Measurements from ENCODE around the gene TBC1D2B.
"Not testable (repeated sequence)": the region's sequence is repeated elsewhere in the genome, so short reads cannot be mapped to it uniquely, and the experiment has no call there.

Gene TBC1D2B

DNA sequence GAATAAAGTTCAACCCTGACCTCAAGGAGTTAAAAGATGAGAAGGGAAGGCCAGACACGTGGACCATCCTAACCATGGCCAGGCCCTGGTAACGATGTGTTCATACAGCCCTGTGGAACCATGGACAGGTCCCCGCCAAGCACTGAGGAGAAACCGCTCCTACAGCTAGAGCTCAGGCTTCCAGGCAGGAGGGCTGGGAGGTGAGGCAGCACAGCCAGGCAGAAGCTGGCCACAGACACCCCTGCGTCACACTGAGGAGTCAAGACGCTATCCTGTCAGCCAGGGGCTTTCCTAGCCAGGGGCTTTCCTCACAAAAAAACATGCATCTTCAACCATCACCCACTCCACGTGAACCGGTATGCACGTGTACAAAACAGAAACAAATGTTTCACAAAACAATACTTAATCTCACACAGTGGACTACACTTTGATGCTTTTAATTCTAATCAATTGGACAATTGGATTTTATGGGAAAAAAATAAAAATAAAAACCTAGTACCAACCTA lies 73.2 kb downstream of the TBC1D2B start:
- DNase-seq (ENCODE audit: low spot score) (no peak), FAIRE-seq (no peak)

- FAIRE-seq (no peak), DNase-seq (ENCODE audit: low spot score) (no peak)
Measured at GRCh38 chr15:78003539-78004008, 73.9 kb downstream of the TBC1D2B start.

DNA sequence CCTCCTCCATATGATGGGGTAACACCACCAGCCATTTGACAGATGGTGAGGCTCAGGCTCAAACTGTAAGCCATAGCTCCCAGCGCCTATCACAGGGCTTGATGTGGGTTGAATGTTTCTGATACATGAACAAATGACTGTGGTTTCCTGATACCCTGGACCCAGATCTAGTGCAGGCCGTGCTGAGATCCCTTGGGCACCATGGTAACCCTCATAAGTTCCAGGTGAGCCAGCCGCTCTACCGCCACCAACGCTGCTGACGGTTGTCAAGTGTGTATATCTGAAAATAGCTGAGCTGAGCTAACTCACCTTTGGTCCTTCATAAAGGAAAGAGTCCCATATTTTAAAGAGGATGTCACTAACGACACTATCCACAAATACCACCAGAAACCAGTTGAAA lies 74.5 kb downstream of the TBC1D2B start:
- FAIRE-seq = no peak
- DNase-seq (ENCODE audit: low spot score) = no peak

- DNase-seq (ENCODE audit: low spot score) (no peak), FAIRE-seq (no peak)
Measured at GRCh38 chr15:78001656-78002055, 75.9 kb downstream of the TBC1D2B start.

- no peak for FAIRE-seq
Measured at GRCh38 chr15:78000927-78001249, 76.6 kb downstream of the TBC1D2B start.

DNA sequence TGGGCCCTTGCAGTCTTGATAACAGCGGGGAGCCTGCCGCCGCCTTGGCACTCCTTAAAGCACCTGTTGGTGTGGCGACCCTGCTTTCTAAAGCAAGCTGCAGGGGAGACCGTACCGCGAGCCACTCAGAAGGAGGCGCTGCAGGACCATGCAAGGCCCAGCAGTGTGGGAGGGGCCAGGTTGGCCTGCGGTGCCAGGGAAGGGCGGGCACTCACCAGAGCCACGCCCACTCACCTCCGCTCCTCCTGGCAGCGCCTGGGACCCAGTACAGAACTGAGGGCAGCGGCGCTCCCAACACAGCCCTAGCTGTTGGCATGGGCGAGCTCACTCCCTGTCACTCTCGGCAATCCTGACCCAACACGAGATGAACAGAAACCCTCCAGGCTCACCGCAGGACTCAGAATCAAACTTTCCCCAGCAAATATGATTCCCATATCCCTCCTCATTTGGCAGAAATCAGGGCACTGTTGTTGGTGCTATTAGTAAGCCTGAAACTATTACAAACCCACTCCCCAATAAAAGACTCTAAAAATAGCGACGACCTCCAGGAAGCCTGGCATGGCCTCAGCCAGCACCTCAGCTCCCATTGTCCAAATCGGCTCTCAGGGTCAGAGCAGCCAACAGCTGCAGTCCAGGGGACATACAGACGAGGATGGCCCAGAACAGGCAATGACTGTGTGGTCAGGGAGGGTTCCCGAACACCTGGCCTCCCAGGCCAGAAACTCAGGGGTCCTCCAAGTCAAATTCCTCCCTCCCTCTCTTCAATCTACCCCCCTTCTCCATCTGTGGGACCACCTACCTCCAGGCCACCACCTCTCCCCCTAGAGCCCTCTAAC lies 77.2 kb downstream of the TBC1D2B start:
- peak; percentile 40 for DNase-seq (ENCODE audit: low spot score)
- peak; percentile 67 for FAIRE-seq

More at GRCh38 chr15:78000927-78001249, 76.6 kb downstream of the TBC1D2B start:
- no peak for DNase-seq (ENCODE audit: low spot score)

GRCh38 chr15:77999486-77999885 lies 78.0 kb downstream of the TBC1D2B start:
- no peak for DNase-seq (ENCODE audit: low spot score)
- no peak for FAIRE-seq

DNA sequence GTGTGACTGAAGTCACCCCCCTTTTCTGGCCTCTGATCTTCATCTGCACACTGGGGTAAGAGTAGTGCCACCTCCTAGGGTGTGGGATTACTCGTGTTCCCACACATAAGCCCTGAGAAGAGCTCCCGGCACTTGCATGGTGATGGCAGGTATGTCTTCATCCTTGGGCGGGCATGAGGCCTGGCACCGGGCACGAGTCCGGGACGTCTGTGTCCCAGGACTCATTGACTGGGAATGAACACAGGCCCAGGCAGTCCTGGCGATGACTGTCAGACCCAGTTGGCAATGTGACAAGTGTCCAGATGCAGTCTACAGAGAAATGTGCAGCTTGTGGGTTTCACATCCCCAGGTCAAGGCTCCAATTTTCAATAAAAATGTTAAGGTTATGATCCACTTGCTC lies 78.9 kb downstream of the TBC1D2B start:
- no peak for DNase-seq (ENCODE audit: low spot score)
- FAIRE-seq = no peak

DNA sequence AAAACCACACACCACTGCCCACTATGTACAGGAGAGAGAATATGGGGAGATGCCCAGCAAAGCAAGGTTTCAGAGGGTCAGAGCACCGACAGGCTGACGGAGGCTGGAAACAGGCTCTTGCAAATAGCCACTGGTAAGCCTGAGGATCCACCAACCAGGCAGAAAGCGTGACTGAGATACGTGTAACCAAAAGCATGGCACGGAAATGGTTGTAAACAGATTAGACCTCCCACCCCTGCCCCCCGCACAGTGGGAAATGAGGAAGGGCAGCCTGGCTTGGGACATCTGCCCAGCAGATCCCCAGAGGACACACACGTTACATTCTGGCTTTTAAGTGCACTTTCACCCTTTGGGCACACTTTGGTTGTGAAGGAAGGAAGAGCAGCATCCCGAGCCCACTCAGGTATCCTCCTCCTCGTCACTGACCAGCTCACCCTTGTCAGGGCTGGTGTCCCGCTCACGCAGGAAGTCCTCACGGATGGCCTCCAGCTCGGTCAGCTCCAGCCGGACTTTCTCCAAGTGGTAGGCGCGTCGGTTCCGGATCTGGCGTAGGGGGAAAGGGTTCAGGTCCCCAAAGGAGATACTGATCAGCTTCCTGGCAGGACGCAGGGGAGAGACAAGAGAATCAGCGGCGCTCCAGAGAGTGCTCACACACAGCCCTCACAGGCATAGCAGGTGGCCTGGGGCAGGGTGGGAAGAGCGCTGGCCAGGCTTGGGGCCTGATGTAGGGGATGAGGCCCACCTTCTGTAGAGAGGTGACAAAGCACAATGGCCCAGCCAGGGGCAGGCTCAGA lies 79.6 kb downstream of the TBC1D2B start:
- DNase-seq (ENCODE audit: low spot score); FAIRE-seq: not testable (repeated sequence)

DNA sequence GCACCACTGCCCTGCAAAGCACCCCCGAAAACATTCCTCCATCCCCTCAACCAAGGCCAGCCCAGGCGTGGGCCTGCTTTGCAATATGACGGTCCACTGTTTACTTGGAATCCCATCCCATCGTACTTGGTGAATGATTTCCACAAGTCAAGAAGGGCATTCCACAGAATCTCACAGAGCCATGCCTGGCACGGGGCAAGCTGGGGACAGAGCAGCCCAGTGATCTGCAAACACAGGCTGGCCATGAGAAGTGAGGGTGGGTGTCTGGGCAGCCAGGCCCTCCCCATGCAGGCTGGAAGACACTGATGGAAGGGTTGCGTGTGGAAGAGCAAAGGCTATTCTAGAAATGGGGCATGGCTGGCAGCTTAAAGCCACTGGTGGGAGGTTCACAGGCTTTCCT lies 80.3 kb downstream of the TBC1D2B start:
- not testable (repeated sequence) for DNase-seq (ENCODE audit: low spot score)
- FAIRE-seq = peak; percentile 85

- not testable (repeated sequence) for FAIRE-seq; DNase-seq (ENCODE audit: low spot score)
Measured at GRCh38 chr15:77996713-77997171, 80.8 kb downstream of the TBC1D2B start.

- not testable (repeated sequence) for DNase-seq (ENCODE audit: low spot score); FAIRE-seq
Measured at GRCh38 chr15:77996226-77996625, 81.3 kb downstream of the TBC1D2B start.

DNA sequence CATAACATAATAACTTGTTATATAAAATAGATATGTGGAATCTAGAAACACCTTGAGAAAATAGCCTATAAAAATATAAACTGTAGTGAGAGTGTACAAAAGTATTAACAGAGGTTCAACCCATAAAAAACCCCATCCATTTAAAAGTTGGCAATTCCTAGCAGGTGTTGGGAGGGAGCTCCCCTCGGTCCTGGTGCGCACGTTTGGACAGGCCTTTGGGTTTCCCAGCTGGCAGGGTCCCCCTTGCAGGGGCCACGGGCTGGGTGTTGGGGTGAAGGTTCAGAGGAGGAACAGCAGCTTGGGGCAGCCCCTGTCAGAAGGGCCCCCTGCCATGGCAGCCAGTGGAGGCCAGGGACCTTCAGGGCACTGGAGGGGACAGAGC lies 82.0 kb downstream of the TBC1D2B start:
- not testable (repeated sequence) for DNase-seq (ENCODE audit: low spot score)
- FAIRE-seq = peak; percentile 59

GRCh38 chr15:77994893-77995536 lies 82.5 kb downstream of the TBC1D2B start:
- FAIRE-seq; DNase-seq (ENCODE audit: low spot score): not testable (repeated sequence)

DNA sequence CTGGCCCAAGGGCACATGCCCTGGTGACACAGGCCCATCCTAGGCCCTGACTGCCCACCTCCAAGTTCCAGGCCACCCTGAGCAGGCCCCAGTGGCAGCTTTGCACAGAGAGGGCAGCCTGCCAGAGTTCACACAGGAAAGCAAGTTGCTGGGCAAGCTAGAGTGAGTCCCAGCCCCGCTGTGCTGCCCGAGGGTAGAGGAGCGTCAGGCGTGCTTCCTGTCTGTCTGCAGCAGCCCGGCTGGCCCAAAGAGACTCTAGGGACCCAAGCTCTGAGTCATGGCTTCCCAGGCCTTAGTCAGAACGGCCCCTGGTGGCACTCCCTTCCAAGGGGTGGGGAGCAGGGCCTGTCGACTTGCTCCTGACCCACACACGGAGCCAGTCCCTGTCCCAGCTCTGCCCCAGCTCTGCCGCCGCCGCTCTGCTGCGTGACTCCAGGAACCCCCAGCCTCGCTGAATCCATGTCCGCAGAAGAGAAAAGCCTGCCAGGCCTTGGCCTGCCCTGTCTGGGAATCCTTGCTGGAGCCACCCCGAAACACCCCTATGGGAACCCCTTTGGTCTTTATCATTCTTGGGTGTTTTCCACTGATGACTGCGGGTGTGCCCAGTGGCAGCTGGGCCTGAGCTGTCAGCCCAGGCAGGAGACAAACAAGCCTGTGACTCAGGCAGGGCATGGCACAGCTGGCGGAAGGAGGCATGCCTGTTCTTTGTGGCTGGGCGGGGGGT lies 83.4 kb downstream of the TBC1D2B start:
- peak; percentile 78 for DNase-seq (ENCODE audit: low spot score)
- FAIRE-seq = peak; percentile 97

DNA sequence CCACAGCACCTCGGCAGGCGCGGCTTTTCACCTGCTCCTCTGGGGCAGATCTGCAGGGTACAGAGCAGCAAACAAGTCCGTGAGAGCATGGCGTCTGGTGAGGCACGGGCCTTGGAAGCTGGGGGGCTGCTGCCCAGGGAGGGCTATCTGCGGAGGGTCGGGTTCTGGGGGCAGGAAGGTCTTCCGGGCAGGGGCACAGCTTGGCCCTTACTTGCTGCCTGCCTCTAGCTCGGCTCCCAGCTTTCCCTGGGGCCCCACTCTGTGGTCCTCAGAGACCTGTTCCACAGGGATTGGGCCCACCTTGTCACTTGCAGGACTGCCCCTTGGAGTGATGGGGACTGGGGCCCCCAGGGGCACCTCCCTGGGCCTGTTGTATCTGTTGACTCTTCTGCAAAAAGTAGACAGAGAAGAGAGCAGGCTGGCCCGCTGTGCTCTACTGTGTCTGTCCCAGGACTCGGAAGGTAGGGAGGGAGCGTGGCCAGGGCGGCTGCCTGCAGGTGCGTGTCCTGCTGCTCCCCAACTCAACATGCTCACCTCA lies 84.1 kb downstream of the TBC1D2B start:
- FAIRE-seq = peak; percentile 17
- DNase-seq (ENCODE audit: low spot score) = no peak

DNA sequence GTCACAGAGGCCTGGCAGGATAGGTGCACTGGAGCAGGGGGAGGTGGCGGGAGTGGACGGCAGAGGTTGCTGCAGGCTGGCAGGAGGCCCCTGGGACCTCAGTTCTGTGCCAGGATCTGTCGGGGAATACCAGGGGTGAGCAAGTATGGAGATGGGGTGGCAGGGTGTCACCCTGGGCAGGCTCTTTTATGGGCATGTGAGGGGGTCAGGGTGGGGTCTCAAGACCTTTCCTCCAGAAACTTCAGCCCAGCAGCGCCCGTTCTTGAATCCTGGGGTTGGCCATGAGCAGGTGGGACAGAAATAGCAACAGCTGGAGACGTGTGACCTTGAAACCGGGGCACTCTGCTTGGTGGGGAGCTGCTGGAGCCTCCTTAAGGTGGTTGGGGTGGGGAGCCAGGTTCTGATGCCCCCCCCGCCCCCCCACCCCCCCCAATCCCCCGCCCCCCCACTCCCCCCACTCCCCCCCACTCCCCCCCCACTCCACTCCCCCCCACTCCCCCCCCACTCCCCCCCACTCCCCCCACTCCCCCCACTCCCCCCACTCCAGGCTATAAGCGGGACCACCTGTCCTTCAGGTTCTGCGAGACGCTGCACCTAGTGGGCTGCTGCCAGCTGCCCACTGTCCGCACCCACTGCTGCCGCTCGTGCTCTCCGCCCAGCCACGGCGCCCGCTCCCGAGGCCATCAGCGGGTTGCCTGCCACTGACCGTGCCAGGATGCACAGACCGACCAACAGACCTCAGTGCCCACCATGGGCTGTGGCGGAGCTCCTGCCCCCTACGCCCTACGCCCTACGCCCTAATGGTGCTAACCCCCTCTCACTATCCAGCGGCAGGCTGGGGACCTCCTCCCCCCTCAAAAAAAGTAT lies 84.9 kb downstream of the TBC1D2B start:
- FAIRE-seq (no peak), DNase-seq (ENCODE audit: low spot score) (no peak)

DNA sequence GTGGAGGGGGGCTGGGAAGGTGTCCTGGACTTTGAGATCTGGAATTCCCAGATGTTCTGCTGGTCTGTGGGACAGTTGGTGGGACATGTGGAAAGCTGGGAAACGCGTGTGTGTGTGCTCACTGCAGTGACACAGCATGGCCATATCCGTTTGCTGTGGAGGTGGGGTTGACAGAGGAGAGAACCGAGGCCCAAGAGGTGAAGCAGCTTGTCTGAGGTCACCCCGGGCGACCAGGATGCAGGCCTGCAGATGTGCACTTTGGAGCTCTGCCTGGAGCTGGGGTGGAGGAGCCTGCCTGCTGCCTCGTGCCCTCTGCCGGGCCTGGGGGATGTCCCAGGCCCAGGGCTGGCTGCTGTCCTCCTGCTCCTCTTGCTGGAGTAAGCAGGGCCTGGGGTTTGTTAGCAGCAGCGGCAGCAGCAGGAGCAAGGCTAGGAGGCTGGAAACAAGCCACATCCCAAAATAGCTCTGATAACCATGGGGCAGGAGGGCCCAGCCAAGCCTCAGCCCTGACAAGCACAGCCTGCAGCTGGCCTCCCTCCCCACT lies 85.8 kb downstream of the TBC1D2B start:
- not testable (repeated sequence) for FAIRE-seq; DNase-seq (ENCODE audit: low spot score)

GRCh38 chr15:77991029-77991406 lies 86.5 kb downstream of the TBC1D2B start:
- DNase-seq (ENCODE audit: low spot score) = no peak
- no peak for FAIRE-seq
